HG03175 (cell line): ENCODE results near the gene MYEOV.

Source experiments
- ATAC-seq: cut with Tn5 transposase; IDR thresholded peaks from one replicate; pipeline ENCODE4 v1.9.1; 2021; ENCODE audit warnings: mild to moderate bottlenecking, moderate library complexity; ENCODE audit not compliant: unreplicated experiment

The MYEOV gene

DNA sequence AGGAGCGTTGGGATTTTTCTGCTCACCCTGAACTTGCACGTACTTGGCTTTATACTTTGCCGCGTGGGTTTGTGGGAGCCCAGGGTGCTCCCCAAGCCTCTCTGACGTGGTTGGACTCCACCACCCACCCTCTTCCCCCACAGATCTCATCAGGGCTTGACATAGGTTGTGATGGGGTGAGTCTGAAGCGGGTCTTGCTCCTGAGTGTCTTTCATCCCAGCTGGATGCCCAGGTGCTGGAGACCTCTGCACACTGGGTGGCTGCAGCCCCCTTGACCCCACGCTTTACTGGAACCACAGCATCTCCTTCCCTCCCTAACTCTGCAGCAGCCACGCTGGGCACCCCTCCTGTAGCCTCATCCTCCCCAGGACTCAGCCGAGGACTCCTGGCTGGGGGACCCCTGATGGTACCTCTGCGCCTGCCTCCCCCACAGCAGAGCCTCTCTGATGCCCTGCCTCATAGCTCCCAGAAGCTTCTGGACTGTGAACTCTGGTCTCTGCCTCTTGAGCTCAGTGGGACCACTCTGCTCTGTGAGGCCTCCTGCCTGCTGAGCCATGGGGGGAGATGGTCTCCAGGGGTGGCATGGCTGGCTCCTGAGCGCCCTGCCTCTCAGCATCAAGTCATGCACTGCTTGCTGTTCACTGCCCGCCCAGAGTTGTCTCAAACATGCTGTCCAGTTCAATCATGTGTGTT, 45.2 kb downstream of the MYEOV start:
- ATAC-seq, result no peak

GRCh38 chr11:69339983-69340565, 46.1 kb downstream of the MYEOV start:
- no peak for ATAC-seq

DNA sequence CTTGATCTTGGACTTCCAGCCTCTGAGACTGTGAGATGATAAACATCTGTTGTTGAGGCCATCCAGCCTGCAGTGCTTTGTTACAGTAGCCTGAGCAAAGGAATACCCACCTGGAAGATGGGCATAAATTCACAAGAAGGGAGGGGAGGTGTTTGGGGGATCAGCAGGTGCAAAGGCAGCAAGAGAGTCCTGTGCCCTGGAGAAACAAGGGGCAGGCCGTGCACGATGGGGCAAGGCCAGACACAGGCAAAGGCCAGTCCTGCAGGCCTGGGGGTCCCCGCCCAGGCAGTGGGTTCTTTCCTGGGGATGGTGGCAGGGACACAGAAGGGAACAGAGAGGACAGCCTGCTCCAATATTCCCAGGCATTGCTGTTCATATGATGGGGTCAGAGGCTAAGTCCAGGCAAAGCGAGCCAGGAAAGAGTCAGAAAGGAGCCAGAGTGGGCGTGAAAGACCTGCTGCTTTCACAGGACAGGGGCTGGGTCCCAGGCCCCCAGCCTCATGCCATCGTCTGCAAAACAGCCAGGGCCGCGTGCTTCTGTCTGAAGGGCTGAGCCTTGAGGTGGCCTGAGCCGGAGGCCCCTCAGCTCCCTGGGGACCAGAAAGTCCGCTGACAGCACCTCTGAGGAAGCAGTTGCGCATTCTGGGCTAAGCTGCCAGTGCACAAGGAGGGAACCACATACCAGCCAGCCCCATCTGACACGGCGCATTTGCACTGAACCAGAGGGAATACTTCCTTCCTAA, 48.8 kb downstream of the MYEOV start:
- ATAC-seq, result no peak

- no peak for ATAC-seq
These were observed 49.7 kb downstream of the MYEOV start for GRCh38 chr11:69343401-69344321.

DNA sequence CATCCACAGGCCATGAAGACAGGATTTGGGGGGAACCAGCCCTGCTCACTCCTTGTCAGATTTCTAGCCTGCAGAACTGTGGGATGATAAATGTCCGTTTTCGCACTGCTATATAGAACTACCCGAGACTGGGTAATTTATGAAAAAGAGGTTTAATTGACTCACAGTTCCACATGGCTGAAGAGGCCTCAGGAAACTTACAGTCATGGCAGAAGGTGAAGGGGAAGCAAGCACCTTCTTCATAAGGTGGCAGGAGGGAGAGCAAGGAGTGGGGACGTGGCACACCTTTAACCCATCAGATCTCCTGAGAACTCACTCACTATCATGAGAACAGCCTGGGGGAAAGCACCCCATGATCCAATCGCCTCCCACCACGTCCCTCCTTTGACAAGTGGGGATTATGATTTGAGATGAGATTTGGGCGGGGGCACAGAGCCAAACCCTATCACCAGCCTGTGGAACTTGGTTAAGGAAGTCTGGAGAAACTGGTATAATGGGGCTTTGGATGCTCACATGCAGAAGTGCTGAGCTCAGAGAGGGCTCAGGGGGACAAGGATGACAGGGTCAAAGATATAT, 50.7 kb downstream of the MYEOV start:
- no peak for ATAC-seq
